ENCODE data around the gene CALML3.
A peak's percentile ranks its signal among the peaks of the same experiment; 100 is the strongest.
"Not testable (repeated sequence)": the region's sequence is repeated elsewhere in the genome, so short reads cannot be mapped to it uniquely, and the experiment has no call there.

Gene CALML3

DNA sequence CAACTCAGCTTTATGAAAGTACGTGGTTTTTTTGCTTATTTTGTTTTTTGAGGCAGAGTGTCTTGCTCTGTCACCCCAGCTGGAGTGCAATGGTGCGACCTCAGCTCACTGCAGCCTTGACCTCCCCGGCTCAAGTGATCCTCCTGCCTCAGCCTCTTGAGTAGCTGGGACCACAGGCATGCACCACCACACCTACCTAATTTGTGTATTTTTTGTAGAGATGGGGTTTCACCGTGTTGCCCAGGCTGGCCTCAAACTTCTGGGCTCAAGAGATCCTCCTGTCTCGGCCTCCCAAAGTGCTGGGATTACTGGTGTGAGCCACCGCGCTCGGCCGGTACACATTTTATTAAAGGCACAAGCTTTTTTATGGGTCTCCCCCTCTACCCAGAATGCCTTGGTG lies 34.3 kb downstream of the CALML3 start:
- DNase-seq = not testable (repeated sequence)

DNA sequence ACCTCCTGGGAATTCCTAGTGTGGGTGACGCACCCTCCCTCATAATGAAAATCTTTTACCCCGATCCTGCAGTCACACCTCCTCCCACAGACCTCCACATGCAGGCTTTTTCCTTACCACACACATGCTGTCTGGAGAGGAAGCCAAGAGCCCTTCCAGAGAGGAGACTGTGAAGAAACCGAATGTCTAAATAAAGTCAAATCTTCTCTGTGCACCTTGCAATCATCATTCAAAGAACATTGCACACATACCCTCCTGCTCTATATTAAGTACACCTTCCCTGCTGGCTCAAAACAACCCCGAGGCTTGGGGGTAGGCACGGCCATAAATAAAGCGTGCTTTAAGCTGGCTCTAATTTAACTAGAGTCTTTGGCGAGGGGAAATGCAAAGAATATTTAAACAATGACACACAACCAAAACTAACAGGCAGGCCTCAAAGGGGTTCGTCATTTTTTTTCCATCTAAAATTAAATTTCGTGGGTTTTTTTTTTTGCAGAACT lies 34.9 kb downstream of the CALML3 start:
- no peak for DNase-seq

DNA sequence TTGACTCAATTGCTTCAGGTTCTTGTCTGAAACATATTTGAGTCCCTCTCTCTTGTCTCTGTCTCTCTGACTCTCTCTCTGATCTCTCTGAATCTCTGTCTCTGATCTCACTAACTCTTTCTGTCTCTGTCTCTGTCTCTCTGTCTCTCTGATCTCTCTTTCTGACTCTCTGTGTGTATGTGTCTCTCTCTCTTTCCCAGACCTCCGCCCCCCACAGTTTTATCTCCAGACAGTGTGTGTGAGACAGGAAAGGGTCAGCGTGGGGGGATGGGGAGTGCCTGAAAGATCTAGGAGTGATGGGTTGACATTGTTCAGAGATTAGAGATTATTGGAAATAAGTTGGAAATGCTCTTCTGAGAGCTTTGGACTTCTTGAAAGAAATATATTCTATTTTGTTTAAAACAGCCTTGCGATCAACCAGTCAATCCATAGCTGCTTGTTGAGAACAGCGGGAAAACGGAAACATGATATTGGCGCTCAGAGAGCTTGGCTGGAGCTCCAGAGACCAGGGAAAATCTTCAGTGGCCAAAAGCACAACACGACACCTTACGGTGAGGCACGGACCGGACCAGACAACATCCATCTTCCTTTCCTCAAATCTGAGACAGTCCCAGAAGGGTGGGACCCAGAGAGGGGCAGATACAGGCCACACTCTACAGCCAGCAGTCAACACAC lies 35.5 kb downstream of the CALML3 start:
- no peak for DNase-seq

DNA sequence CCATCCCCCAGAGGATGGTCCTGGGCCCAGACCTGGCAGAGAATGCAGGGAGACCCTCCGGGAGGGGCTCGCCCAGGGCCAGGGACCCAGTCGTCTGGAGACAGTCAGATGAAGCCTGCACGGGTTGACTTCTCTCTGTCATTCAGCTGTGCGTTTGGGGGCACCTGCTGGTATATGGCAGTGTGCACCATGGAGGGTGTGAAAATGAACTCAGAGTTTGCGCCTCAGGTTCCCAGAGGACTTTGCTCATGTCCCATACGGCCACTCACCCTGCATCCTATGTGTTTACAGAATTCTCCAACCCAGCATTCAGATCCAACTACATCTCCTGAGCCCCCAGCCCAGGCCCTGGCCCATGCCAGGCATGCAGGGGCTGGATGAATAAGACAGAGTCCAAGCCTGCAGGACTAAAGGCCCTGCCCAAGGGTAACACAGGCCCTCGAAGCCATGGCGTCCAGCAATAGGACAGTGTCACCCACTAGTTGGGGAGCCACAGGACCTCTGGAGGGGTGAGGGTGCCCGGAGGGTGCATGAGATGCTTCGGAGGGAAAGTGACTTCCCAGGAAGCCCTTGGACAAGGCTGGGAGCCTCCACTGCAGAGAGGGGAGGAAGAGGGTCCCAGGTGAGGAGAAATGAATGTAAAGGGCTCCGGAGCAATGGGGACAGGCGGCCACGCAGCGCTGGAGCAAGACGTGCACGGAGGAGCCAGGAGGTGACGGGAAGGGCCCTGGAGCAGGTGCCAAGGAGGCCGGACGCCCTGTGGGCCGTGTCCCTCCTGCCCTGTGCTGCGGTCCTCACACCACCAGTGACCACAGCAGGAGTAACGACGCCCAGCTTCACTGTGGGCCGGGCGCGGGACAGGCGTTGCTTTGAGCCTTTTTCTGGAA lies 36.3 kb downstream of the CALML3 start:
- DNase-seq = no peak

DNA sequence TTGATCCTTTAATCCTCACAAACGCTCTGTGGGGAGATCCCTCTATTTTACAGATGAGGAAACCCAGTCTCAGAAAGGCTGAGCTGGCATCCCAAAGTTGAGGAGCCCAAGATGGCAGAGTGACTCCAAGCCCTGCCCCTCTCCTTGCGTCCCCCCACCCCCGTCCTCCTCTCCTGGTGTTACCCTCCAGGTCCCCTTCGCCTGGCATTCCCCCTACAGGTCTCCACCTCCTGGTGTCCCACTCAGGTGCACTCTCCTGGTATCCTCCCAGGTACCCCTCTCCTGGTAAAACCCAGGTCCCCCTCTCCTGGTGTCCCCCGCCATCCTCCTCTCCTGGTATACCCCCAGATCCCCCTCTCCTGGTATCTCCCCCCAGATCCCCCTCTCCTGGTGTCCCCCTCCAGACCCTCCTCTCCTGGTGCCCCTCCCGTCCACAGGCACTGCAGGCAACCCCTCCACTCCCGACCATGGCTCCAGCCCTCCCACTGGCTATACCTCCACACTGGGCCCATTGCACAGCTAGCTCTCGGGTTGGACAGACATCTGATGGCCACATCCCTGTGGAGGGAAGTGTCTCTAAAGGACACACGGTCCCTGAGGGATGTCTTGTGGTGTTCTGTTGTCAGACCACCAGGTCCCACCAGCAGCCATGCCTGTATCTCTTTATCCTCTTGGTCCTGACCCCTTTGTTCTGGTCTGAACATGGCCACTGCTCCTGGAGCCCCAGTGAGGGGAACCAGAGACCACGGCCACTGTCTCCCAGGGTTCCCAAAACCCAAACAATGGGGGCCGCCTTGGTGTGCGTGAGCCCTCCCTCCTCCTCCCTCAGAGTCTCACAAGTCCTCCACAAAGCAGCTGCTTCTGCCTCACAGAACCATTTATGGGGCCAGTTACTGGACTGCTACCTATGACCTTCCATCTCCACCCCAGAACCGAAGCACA lies 37.2 kb downstream of the CALML3 start:
- no peak for DNase-seq

DNA sequence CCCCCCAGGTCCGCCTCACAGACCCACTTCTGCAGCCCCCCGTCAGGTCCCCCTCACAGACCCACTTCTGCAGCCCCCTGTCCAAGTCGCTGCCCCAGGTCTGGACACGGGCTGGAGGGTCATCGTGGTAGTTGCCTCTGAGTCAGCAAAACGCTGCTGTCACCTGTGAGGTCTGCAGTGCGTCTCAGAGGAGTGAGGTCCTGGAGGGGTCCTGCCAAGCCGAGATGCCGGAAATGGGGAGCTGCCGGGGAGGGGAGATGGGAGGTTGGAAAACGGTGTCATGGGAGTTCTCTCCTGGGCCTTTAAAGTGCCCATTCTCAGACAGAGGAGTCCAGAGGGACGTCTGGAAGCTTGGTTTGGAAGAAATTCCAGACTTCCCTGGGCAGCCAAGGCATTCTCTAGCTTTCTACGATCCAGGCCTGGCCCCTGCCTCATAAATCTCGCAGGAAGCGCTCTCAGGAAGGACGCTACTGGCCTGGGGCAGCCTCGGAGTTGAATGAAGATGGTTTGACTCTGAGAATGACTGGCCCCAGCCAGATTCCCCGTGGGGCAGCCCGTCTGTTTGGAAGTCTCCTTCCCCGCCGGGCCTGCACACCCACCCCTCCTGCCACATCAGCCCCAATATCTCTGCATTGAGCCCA lies 38.7 kb downstream of the CALML3 start:
- DNase-seq = no peak

DNA sequence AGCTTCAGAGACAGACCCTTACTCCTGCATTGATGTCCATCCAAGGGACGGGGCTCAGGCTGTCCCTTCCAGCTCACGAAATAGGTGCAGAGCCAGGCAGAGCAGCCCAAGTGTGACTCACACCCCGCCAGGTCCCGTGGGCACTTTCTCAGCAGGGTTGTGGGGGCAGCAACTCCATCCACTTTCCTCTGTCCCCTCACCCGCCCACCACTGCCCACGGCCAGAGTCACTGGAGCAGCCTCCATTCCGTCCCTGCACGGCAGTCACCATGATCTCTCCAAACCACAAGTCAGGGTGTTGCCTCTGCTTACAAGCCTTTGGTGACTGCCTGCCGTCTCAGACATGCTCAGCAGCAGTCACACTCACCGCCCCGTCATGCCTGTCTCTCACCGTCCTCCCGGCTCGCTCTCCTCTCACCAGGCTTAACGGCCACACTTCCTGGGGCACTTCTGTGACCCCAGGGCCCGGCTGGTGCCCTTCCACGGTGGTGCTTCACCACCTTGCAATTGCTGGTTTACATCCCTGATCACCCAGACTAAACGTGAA lies 39.3 kb downstream of the CALML3 start:
- peak; percentile 39 to 45 for DNase-seq

DNA sequence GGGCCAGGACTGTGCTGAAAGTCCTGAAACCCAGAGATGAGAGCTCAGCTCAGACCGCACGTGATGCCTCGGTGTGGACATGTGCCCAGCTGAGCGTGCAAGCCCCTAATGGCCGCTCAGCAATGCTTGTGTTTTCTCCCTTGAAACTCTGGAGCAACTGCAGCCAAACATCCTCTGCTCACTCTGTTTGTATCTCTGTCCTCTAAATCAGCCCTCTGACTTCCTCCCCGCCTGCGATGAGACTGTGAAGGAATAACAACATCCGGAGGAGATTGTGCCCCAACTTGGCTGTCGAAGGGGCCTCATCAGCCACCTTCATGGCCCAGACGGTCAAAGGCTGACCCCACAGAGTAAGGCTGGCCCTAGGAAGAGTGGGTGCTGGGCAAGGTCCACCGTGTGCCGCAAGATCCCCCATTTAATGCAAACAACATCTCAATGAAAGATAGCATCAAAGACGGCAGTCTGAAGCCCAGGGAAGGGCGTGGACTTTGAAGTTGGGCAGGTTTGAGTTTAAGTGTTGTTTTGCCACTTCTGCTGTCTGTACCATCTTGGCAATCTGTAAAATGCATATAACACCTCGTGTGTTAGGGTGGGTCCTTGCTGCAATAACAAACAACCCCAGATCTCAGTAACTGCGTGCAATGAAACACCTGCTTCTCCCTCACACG lies 39.9 kb downstream of the CALML3 start:
- DNase-seq = no peak

DNA sequence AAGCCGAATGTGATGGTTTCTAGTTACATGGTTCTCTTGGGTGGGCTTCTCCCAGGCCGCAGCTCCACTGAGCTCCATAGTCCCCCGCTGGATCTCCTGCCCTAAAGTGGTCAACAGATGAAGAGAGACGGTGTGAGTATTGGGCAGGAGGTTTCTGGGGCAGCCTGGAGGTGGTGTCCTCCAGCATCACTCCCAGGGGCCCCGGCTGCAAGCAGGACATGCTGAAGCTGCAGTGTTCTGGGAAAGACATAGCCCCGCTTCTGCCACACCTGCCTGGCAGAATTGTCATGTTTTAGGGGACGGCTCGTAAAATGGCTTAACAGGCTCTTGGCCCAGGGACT lies 40.4 kb downstream of the CALML3 start:
- DNase-seq = no peak

DNA sequence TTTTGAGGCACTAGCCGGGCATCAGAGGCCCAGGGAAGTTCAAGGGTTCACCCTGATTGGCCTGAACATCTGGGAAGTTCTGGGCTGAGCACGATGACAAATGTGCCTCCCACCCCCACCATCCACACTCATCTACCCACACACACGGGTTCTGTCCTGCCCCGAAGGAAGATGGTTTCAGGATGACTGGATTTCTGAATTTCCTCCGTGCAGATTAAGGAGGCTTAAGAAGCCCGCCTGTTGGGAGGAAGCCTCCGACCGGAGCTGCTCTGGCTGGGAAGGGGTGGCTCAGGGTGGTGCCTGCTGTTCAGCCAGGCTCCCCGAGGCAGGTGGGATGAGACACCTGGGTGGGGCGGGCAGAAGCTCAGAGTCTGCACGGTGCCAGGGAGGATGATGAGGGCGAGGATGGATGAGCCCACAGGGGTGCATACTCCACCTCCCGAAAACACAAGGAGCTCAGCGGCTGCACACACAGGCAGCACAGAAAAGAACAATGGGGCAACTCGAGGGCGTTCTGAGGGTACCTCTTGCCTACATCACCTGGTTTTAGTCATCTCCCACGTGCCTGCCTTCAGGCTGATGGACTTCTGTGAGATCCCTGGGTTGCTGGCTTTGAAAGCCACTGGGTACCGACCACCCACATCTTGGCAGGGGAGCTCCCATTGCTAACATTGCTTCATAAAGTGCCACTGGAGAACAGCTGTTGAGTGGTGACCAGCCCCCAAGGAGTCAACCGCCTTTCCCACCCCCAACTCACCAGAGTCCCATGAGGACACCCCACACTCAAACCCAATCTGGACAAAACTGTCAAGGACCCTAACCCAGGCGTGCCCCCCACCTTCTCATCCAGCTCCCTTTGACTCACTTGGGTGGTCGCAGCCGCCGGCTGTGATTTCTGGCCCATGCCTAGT lies 41.2 kb downstream of the CALML3 start:
- DNase-seq = no peak

DNA sequence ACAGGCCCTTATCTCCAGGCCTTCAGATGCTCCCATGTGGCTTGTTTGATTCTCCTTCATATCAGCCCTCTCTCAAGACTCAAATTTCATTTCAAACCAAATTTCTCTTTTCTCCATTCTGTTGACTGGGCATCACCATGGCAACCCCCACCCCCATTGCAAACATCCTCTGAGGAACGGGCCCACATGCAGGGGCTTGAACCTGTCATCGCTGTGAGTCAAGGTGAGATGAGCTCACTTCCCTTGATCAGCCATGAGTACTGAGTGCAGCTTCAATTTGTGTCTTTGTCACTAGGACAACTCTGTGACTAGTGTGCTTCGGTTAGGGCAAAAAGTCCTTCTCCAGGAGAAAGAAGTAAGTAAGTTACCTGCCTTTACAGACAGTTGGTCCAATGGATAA lies 41.9 kb downstream of the CALML3 start:
- peak; percentile 35 to 44 for DNase-seq

DNA sequence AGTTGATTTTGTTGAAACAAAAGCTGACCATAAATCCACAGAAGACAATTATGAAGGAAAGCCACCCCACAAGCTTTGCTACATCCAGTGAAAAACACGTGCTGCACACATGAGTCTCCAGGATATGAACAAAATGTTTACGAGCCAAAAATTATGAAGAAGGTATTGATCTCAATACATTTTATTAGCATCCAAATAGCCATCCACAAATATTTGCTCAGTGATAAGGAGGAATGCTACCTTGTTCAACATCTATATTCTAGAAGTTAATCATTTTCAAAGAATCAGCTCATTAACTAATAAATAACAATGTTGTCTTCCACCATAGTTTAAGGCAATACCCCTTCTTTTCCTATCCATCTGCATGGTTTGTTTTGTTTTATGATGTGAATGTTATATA lies 42.7 kb downstream of the CALML3 start:
- DNase-seq = no peak

DNA sequence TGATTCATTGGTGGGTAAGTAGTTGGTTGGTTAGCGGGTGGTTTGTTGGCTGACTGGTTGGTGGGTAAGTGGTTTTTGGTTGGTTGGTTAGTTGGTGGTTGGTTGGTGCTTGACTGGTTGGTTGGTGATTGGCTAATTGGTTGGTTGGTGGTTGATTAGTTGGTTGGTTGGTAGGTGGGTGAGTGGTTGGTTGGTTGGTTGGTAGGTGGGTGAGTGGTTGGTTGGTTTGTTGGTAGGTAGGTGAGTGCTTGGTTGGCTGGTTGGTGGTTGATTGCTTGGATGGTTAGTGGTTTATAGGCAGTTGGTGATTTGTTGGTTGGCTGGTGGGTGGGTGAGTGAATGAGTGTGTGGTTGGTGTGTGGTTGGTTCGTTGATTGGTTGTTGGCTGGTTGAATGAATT lies 44.2 kb downstream of the CALML3 start:
- no peak for DNase-seq

DNA sequence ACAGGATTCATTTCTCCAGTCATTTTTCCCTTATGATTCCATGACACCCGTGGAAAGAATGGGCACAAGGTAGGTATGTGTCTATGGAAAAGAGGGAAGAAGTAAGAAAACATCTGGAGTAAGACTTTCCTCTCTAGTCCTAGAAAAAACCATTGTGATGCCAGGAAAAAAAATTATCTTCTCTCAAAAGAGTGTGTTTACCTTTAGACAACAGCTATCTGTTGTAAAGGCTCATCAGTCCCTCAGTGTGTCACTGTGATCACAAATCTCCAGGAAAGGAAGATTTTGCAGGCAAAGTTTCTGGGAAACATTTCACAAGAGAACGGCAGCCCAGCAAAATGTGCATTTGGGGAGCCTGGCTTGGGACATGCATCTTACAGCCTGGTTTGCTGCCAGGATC lies 44.8 kb downstream of the CALML3 start:
- no peak for DNase-seq

DNA sequence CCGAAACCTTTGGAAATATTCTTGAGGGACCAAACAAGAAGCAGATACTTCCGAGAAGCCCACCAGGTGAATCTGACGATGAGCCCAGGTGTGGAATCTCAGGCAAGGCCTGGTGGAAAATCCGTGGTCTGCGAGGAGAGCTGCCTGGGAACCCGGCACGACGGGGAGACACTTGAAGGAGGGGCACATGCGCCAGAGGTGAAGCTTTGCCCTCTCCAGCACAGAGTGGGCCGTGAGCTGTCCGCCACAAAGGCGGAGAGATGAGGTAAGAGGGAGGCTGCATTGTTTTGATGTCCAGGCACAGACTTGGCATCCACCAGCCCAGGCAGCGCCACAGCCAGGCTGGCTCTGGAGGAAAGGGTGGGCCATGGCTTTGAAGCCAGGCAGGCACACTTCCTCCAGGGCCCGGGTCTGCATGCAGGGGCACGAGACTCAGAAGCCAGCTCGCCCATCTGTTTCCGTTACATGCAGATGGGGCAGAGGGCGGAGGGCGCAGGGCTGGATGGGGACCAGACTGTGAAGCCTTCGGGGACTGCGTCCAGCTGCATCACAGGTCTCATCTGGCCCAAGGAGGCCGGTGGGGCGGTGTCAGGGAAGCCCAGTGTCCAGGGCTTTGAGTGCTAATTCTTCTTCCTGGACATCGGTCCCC lies 45.4 kb downstream of the CALML3 start:
- DNase-seq = no peak

DNA sequence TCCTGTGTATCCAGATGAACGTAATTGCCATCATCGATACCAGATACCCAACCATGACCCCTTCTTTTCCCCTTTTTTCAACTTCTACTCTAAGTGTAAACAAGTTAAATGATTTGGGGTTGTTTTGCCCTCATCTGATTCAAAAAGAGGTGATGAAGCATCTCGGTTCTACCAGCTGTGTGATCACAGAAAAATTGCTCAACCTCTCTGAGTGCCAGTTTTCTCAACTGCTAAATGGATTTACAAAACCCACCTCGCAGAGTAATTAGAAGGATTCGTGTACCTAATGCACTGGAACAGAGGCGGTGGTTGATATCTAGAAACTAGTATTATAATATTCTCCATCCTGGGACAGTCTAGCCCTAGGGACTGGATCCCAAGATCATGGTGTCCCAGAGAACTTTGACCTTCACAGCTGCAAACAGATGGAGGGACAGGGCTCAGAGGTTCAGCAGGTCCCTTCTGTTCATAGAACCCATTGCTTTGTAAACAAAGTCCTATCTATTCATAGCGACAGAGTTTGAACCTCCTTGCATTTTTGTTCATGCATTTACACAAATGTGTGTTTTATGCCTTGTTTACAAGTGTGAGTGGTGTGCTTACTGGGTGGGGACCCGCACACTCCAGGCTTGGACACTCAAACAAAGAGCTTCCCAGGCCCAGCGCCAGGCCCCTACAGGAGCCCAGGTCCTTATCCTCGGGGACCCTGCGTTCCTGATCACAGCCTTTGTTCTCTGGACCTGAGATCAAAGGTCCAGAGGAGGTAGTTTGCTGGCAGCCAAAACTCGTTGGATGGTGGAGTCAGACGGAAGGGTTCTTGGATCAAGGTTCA lies 46.4 kb downstream of the CALML3 start:
- DNase-seq = no peak

DNA sequence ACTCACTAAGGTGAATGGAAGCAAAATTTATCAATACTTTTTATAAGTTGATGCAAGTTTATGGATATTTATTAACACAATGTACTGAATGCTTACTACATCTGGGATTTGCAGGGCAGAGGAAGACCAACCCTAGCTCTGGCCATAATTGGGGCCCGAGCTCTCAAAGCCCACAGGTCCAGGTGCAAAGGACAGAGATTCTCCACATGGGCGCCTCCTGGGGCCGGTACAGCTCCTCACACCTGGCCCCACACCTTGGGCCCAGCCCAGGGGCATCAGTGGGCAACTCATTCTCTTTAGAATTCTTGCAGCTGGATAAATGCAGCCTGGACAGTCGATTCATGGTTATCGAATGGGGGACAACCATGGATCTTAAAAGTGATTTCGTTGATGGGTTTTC lies 47.1 kb downstream of the CALML3 start:
- no peak for DNase-seq

DNA sequence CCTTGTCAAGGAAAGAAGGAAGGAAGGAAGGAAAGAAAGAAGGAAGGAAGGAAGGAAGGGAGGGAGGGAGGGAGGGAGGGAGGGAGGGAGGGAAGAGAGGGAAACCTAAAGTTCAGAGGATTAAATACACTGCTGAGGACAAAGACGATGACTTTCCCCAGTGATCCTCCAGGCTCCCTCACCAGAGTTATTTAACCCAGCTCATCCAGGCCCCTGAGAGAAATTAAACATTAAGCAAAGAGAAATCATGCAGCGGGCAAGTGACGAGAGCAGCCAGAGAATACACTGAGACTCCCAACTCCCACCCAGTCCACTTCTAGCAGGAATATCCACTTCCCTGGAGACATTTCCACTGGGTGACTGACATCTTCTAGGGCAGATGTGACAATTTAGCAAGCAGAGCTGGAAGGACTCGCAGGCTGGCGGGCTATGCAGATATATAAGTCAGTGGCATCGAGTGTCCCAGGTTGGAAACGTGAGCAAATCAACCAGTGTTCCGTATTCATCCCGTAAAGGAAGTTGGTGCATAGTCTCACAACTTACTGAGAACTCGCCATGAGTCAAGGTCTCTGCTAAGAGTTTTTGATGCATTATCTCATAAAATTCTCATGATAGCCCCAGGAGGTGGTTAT lies 48.7 kb downstream of the CALML3 start:
- DNase-seq = no peak

All from activated CD4-positive, alpha-beta T cell treated with anti-CD3 and anti-CD28 coated beads, Interleukin-2, amount 50 U/mL, for 4 hours (primary cell).